Stimulated activated CD8-positive, alpha-beta memory T cell treated with anti-CD3 and anti-CD28 coated beads, Interleukin-12 subunit alpha, Interleukin-12 subunit beta, amount 100 ng/mL, for 24 hours (primary cell): ENCODE data around the gene CADPS2.

Experiments used
- DNase-seq: peaks from one replicate; pipeline ENCODE4 v3.0.0-alpha.2; 2020; ENCODE audit errors: extremely low read depth

CADPS2 gene

DNA sequence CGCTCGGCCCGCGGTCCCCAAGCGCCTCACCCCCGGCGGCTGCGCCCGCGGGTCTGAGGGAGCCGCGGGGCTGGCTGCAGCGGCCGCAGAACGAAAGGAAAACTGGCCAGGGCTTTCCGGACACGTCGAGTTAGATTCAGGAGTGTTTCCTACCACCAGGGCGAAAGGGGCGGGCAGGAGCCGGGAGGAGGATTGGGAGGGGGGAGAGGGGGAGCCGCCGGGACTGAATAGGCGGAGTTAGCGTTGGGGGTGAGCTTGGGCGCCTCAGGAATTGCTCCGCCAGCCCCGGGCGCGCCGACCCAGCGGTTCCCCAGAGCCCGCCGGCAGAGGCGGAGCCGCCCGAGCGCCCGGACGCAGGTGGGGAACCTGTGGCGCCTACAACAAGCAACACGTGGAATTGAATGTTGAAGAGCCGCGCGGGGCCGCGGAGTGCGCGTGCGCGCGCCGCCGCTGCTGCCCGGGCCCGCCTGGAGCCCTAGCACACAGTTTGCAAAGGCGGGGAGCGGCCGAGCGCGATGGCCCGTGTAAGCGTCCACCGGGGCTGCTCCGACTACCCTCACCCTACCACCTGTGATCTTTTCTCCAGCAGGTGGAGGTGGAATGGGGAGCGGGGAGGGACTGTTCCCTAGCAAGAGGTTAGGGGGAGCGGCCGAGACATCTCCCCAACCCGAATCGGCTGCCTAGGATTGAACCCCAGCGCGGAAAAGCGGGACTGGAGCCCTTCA is at the start of gene CADPS2:
CADPS2 (minus strand) TSS at position 104 of the 725 bp plus-strand sequence. CDS start 123 bp downstream, outside the sequence.
- DNase-seq = no peak

DNA sequence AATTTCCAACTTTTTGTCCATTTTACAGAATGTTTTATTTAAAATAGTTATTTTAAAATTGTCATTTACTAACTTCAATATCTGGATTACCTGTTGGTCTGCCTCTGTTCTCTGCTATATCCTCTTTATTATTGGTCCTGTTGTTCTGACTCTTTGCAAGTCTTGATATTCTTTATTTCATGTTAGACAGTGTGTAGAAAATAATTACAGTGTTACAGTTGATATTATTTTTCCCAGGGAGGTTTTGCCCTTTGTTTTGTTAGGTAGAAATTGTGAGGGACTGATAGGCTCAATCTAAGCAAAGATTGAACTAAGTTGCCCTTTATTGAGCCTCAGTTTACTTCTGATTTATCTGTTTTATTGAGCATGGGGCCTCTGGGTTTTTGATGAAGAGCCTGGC is 49.4 kb upstream of the CADPS2 start:
- no peak for DNase-seq

DNA sequence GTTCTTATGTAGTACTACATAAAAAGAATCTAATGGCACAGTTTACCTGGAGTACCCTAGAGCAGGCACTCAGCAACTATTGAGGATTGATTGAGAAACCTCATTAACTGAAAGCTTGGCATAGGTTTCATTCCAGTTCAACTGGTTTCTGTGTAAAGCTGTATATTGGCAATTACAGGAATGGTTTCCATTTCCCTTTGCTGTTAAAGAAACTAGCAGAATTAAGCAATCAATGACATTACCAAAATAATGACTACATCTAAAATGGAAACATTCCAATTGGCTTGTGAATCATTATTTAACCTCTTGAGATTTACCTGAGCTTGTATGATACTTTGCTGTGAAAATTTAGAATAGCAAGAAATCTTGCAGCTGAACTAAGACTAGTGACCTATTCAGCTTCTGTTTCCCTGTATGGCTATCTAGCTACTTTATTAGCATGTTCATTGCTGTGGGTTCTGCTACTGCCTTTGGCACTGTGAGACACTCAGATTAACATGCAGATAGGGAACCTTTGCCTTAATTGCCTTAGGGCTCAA is 33.5 kb upstream of the CADPS2 start:
- no peak for DNase-seq

- no peak for DNase-seq
Observed at GRCh38 chr7:122914812-122915211, 28.6 kb upstream of the CADPS2 start.

- DNase-seq = no peak
Observed at GRCh38 chr7:122913608-122914007, 27.3 kb upstream of the CADPS2 start.

DNA sequence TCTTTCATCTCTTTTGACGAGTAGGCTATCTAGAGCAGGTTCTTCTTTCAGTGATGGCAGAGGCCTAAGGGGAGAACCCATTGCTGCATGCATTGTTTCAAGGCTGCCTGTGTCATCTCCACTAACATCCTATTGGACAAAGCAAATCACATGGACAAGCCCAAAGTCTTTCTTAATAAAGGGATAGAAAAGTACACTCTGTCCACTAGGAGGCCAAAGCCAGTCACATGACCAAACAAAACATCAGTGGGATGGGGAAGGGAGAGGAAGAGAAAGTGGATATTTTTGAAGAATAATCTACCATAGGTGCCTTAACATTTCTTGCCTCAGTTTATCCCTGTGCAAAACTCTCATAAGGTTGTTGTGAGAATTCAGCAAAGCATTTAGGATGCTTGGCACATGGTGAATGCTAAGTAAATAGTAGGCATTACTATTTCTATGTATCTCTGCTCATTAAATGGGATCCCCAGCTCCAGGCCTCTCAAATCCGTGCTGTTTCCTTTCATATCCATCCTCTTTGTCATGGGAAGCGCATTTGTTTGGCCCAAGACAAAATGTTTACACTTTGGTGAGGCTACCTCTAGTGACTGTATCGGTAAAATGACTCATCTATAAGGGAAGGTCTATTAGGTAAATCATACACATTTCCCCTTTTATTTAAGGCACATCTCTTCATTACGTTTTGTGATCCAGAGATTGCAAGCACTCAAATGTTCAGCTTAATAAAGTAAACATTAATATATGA is 16.7 kb upstream of the CADPS2 start:
- no peak for DNase-seq

DNA sequence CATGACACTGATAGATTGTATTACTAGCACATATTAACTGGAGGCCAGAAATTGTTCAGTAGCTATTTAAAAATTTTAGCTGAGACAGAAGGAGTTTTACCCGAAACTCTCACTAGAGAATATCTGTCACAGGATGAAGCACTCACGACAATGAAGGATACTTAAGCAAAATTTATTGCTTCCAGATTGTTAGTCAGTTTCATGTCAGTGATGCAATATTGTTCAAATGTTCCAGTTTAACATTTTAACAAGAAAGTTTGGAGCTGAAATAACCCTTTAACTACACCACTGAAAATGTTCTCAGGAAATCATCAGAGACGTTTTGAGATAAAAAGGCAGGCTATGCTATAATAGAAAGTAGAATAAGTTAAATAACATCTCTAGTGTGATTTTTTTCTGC is 15.0 kb upstream of the CADPS2 start:
- no peak for DNase-seq

- DNase-seq = no peak
Observed at GRCh38 chr7:122896509-122896908, 10.2 kb upstream of the CADPS2 start.

DNA sequence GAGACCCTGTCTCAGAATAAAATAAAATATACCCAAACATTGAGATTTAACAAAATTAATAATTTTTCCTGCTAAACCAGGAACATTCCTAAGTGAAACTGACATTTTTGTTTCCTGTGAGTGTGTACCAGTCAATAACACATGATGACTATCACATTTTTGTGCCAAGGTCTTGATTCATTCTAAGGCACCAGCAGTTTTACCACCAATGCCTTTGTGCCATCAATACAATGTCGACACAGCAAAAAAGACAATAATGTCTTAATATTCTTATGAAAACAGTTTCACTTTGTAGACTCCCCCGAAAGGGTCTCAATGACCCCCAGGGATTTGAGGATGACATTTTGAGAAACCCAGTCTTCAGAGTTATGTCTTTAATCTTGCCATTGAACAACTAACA is 7.2 kb upstream of the CADPS2 start:
- no peak for DNase-seq

DNA sequence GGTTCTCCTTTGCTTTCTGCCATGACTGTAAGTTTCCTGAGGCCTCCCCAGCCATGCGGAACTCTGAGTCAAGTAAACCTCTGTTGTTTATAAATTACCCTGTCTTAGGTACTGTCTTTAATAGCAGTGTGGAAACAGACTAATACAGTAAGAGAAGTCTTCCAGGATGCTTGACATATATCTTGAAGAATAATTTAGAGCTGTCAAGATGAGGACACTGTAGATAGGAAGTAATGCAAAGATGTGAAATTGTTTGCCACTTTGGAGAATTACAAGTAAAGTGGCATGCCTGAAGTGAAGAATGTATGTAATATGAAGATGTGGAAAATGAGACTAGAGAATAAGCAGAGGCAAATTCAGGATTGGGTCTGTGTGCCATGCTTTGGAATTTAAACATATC is 2.9 kb upstream of the CADPS2 start:
- no peak for DNase-seq

- no peak for DNase-seq
Observed at GRCh38 chr7:122887848-122888247, 1.6 kb upstream of the CADPS2 start.

DNA sequence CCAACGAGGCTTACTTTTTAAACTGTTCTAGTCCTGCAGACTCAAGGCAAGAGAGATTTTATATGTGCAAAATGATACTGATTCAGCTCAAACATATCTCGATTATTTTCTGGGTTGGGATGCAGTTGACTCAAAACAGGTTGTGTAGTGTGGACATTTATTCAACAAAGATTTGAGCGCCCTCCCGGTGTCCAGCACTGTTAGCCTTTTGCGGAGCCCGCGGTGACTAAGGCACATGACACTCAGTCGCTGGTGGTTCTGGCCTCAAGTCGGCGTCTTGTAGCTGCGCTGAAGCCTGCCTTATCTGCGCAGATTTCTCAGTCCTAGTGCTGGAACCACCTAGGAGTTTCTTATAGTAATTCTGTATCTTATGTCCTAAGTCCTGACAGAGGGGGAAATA is 938 bp upstream of the CADPS2 start:
- no peak for DNase-seq

DNA sequence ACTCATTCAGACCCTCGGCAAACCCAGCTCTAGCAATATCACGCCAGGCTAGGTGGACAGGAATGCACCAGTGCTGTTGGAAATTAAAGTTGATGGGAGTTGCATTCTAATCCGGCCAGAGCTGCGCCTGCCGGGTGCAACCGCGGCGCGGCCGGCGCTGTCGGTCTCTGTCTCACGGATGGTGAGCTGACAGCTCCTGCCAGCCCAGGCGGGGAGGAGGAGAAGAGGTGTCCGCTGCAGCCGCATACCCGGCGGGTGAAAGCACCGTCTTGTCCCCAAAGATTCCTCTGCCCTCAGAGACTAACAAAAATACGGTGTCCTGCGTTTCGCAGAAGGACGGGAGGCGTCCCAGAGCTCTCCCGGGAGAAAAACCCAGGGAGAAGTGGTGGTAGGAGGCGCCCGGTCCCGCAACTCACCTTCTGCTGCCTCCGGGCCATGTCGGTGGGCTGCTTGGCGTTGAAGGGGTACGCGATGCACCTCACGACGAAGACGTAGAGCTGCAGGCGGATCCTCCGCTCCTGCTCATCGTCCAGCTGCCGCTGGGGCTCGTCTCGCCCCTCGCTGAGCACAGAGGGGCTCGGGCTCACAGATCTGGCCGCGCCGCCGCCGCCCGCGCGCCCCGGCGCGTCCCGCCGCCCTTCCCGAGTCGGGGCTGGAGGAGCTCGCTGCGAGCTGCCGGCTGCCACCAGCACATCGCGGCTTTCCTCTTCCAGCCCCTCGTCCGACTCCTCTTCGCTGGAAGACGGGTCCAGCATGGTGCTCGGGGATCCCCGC is 490 bp downstream of the CADPS2 start:
- DNase-seq = no peak

DNA sequence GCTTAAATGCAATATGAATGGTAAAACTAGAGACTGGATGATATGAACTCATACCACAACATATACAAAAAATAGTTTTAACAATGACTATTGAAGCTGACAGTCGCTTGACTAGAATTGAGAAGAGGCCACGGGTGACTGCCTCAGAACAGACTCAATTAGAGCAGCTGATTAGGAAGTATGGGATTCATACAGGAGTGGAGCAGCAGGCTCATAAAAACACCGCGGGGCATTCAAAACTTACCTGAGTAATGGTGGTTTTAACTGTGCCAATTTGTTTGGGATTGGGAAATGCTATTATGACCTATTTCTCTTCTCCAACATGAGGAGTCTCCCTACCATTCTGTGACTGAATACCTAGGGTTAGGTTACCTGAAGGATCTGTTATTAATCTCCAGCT is 2.1 kb downstream of the CADPS2 start:
- DNase-seq = no peak

- DNase-seq = no peak
Observed at GRCh38 chr7:122883049-122883680, 3.1 kb downstream of the CADPS2 start.

GRCh38 chr7:122881324-122881723 is 4.9 kb downstream of the CADPS2 start:
- no peak for DNase-seq

GRCh38 chr7:122869260-122869659 is 17.0 kb downstream of the CADPS2 start:
- no peak for DNase-seq

DNA sequence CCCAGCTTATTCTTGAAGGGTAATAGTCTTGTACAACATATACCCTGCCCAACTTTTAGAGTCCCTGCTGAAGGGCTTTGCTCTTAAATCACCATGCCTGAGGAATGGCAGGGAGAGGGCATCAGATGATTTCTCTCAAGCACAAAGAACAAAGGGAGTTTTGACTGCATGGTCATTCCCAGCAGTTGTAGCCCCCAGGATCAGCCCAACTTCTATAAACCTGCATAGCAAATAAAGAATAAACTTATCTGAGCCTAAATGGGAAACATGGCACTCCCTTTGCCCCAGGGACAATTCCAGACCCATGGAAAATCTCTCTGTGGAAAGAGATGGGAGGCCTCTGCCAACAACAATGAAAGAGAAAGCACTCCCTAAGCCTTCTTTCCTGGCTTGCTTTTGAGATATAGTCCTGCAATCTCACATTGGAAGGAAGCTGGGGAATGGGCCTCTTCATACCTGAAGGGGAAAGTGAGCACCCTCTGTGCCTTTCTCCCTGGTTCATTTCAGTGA is 18.7 kb downstream of the CADPS2 start:
- DNase-seq = no peak

DNA sequence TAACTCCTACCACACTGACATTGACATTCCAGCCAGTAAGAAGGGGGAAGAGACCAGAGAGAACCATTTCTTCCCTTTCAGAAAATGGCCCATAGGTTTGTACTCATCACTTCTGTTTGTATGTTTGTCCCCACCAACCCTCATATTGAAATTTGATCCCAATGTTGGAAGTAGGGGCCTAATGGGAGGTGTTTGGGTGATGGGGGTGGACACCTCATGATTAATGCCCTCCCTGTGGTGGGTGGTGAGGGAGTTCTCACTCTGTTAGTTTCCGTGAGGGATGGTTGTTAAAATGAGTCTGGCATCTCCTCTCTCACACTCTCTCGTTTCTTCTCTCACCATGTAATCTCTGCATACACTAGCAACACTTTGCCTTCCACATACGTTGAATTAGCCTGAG is 21.4 kb downstream of the CADPS2 start:
- no peak for DNase-seq

DNA sequence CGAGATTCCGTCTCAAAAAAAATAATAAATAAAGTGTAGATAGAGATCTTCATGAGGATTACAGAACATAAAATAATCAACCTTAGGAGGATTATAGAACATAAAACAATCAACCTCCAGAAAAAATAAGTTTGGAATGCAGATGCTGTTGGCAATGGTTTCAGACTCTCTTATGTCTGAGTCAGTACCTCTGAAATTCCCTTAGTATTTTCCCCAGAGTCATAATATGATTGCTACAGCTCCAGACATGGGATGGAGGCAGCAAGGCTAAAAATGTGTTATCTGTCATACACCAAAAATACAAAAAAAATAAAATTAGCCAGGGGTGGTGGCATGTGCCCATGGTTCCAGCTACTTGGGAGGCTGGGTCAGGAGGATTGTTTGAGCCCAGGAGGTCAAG is 22.2 kb downstream of the CADPS2 start:
- DNase-seq = no peak

DNA sequence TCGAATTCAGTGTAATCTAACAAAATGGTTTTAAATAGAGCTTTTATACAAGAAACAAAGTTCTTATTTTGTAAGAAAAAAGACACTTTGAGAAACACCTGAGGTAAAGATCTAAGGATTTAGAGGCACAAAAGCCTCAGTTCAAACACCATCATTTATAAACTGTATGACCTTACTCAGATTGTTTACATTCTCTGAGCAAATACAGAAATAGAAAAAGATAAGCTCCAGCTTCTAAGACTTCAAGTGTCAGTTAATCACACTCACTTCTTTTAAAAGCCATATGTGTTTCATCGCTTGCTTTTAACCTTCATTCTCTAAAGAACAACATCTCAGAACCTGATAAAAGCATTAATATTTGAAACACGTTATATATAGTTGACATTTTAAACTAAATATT is 27.9 kb downstream of the CADPS2 start:
- DNase-seq = no peak

DNA sequence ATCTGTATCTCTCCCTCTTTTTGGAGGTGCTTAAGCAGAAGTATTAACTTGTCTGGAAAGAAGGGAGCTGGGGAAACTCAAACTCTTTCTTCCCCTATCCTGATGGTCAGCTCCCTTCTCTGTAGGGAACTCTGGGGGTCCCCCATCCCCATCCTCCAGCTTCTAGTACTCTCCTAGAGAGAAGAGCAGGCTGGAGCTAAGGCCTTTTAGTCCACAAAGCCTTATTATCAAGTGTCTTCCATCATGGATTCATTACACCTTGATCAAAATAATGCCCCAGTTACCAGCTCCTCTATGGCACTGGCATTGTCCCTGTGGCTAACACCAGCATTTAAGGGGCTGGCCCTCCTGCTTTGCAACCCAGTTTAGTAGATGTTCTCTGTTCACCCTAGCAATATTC is 35.7 kb downstream of the CADPS2 start:
- DNase-seq = no peak
